ENCODE results near the gene SLCO2A1.

- TF ChIP-seq CTCF (tag by site-specific recombination; IDR thresholded peaks at IDR 0.05) (no peak), ZNF792 (tag by site-specific recombination; IDR thresholded peaks at IDR 0.05) (no peak), ZNF280D (tag by site-specific recombination; IDR thresholded peaks at IDR 0.05) (no peak), ZNF621 (tag by site-specific recombination; IDR thresholded peaks at IDR 0.05) (no peak), ZNF2 (tag by site-specific recombination; IDR thresholded peaks at IDR 0.05) (no peak), TCF7L2 (IDR thresholded peaks at IDR 0.05; ENCODE audit: borderline replicate concordance, low read depth, low read length) (no peak), KLF16 (tag by site-specific recombination; IDR thresholded peaks at IDR 0.05) (no peak)
Measured at GRCh38 chr3:134017490-134017889, 12.2 kb downstream of the SLCO2A1 start.
